Measurements from ENCODE around the gene DDA1.

The DDA1 gene

GRCh38 chr19:17323300-17323963, 14.1 kb downstream of the DDA1 start:
- Histone ChIP-seq H3K9ac (ENCODE audit: low read depth, low read length) (no peak overlapping the region), H4K20me1 (ENCODE audit: insufficient read depth, low read length) (peaks cover 4% of the 10 kb centered on the region), H3K4me1 (ENCODE audit: insufficient read depth, low read length) (no peaks in the 10 kb centered on the region), H3K27ac (ENCODE audit: low read length) (no peak overlapping the region), H2AFZ (ENCODE audit: low read depth, low read length) (no peak overlapping the region), H3K27me3 (ENCODE audit: insufficient read depth, low read length, poor library complexity) (no peaks in the 10 kb centered on the region), H3K4me3 (ENCODE audit: low read depth in 1 of 2, low read length in 2 of 2) (no peak overlapping the region), H3K9me3 (ENCODE audit: insufficient read depth, low read length, severe bottlenecking) (no peaks in the 10 kb centered on the region), H3K36me3 (ENCODE audit: insufficient read depth, low read length) (peaks cover 47% of the 10 kb centered on the region), H3K4me2 (ENCODE audit: insufficient read depth, low read length) (no peak overlapping the region), H3K79me2 (ENCODE audit: insufficient read depth, low read length) (no peaks in the 10 kb centered on the region)
- ATAC-seq (ENCODE audit: insufficient read depth, low read depth) = no peak
- no peak for TF ChIP-seq EZH2 (IDR thresholded peaks at IDR 0.05; ENCODE audit: borderline replicate concordance, low read depth, low read length, severe bottlenecking)
- TF ChIP-seq CTCF (IDR thresholded peaks at IDR 0.05; ENCODE audit: borderline replicate concordance, extremely low read depth, low read length, poor library complexity, severe bottlenecking) = no peak
- DNase-seq = no peak

- Histone ChIP-seq H3K79me2 (ENCODE audit: insufficient read depth, low read length) (no peaks in the 10 kb centered on the region), H3K4me3 (ENCODE audit: low read depth in 1 of 2, low read length in 2 of 2) (no peak overlapping the region), H3K27ac (ENCODE audit: low read length) (no peak overlapping the region), H3K9me3 (ENCODE audit: insufficient read depth, low read length, severe bottlenecking) (no peaks in the 10 kb centered on the region), H3K4me2 (ENCODE audit: insufficient read depth, low read length) (no peak overlapping the region), H3K36me3 (ENCODE audit: insufficient read depth, low read length) (peaks cover 44% of the 10 kb centered on the region), H3K9ac (ENCODE audit: low read depth, low read length) (no peak overlapping the region), H3K4me1 (ENCODE audit: insufficient read depth, low read length) (no peaks in the 10 kb centered on the region), H3K27me3 (ENCODE audit: insufficient read depth, low read length, poor library complexity) (no peaks in the 10 kb centered on the region), H4K20me1 (ENCODE audit: insufficient read depth, low read length) (peaks cover 4% of the 10 kb centered on the region), H2AFZ (ENCODE audit: low read depth, low read length) (no peak overlapping the region)
- TF ChIP-seq EZH2 (IDR thresholded peaks at IDR 0.05; ENCODE audit: borderline replicate concordance, low read depth, low read length, severe bottlenecking) (no peak), CTCF (IDR thresholded peaks at IDR 0.05; ENCODE audit: borderline replicate concordance, extremely low read depth, low read length, poor library complexity, severe bottlenecking) (no peak)
- ATAC-seq (ENCODE audit: insufficient read depth, low read depth) (no peak), DNase-seq (no peak)
Measured at GRCh38 chr19:17323964-17324332, 14.6 kb downstream of the DDA1 start.

- H3K79me2 ChIP-seq (ENCODE audit: insufficient read depth, low read length) = no peaks in the 10 kb centered on the region
- no peak overlapping the region for H3K4me2 ChIP-seq (ENCODE audit: insufficient read depth, low read length)
- DNase-seq = no peak
- no peaks in the 10 kb centered on the region for H3K27me3 ChIP-seq (ENCODE audit: insufficient read depth, low read length, poor library complexity)
- no peak for ATAC-seq (ENCODE audit: insufficient read depth, low read depth)
- H3K27ac ChIP-seq (ENCODE audit: low read length) = no peak overlapping the region
- H3K9me3 ChIP-seq (ENCODE audit: insufficient read depth, low read length, severe bottlenecking) = no peaks in the 10 kb centered on the region
- H3K9ac ChIP-seq (ENCODE audit: low read depth, low read length) = no peak overlapping the region
- peaks cover 38% of the 10 kb centered on the region for H3K36me3 ChIP-seq (ENCODE audit: insufficient read depth, low read length)
- no peaks in the 10 kb centered on the region for H3K4me1 ChIP-seq (ENCODE audit: insufficient read depth, low read length)
- H3K4me3 ChIP-seq (ENCODE audit: low read depth in 1 of 2, low read length in 2 of 2) = no peak overlapping the region
- TF ChIP-seq EZH2 (IDR thresholded peaks at IDR 0.05; ENCODE audit: borderline replicate concordance, low read depth, low read length, severe bottlenecking) (no peak), CTCF (IDR thresholded peaks at IDR 0.05; ENCODE audit: borderline replicate concordance, extremely low read depth, low read length, poor library complexity, severe bottlenecking) (no peak)
- peaks cover 4% of the 10 kb centered on the region for H4K20me1 ChIP-seq (ENCODE audit: insufficient read depth, low read length)
- H2AFZ ChIP-seq (ENCODE audit: low read depth, low read length) = no peak overlapping the region
Measured at GRCh38 chr19:17324357-17325114, 15.2 kb downstream of the DDA1 start.
